Choroid plexus epithelial cell (primary cell): ENCODE measurements around the gene CTBP2.

Experiments
- DNase-seq: peaks from one replicate; pipeline ENCODE4 v3.0.0-alpha.2; 2010; ENCODE audit warnings: low read depth
- H3K4me3 ChIP-seq: 2 replicates; pipeline ENCODE4 v1.5.1; 2011; ENCODE audit warnings: low read depth, mild to moderate bottlenecking, control low read depth, low read length, moderate library complexity
- TF ChIP-seq, protein P1 (sequence below): conservative IDR thresholded peaks from 2 replicates; pipeline ENCODE4 v1.5.1; 2011; ENCODE audit warnings: low read depth, mild to moderate bottlenecking, control low read depth, inconsistent platforms, low read length, moderate library complexity

Gene CTBP2

DNA sequence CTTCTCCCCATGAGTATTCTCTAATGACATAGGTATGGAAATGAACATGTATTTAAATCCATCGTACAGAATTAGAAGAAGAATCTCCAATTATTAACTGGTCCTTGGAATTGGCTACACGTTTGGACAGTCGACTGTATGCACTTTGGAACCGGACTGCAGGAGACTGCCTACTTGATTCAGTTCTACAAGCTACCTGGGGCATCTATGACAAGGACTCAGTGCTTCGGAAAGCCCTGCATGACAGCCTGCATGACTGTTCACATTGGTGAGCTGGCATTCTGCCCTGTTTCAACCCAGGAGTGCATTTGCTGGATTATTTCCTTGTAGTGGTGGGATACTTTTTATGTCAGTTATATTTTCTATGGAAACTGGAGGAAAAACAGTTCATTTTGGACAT, 186.2 kb downstream of the CTBP2 start:
- TF ChIP-seq, protein P1, sequence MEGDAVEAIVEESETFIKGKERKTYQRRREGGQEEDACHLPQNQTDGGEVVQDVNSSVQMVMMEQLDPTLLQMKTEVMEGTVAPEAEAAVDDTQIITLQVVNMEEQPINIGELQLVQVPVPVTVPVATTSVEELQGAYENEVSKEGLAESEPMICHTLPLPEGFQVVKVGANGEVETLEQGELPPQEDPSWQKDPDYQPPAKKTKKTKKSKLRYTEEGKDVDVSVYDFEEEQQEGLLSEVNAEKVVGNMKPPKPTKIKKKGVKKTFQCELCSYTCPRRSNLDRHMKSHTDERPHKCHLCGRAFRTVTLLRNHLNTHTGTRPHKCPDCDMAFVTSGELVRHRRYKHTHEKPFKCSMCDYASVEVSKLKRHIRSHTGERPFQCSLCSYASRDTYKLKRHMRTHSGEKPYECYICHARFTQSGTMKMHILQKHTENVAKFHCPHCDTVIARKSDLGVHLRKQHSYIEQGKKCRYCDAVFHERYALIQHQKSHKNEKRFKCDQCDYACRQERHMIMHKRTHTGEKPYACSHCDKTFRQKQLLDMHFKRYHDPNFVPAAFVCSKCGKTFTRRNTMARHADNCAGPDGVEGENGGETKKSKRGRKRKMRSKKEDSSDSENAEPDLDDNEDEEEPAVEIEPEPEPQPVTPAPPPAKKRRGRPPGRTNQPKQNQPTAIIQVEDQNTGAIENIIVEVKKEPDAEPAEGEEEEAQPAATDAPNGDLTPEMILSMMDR, result no peak
- no peak for DNase-seq
- no peak overlapping the region for H3K4me3 ChIP-seq

DNA sequence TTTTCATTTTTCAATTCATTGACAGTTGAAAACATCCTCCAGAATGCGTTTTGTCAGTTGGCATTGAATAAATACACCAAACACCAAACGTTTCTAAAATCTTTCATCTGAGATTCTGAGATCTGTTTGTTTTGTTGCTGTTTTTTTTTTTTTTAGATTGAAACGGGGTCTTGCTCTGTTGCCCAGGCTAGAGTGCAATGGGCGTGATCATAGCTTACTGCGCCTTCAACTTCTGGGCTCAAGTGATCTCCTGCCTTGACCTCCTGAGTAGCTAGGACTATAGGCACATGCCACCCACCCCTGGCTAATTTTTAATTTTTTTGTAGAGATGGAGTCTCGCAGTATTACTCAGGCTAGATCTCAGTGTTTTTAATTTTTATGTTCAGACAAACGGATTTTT, 187.7 kb downstream of the CTBP2 start:
- TF ChIP-seq, protein P1, result no peak
- no peak for DNase-seq
- no peak overlapping the region for H3K4me3 ChIP-seq

DNA sequence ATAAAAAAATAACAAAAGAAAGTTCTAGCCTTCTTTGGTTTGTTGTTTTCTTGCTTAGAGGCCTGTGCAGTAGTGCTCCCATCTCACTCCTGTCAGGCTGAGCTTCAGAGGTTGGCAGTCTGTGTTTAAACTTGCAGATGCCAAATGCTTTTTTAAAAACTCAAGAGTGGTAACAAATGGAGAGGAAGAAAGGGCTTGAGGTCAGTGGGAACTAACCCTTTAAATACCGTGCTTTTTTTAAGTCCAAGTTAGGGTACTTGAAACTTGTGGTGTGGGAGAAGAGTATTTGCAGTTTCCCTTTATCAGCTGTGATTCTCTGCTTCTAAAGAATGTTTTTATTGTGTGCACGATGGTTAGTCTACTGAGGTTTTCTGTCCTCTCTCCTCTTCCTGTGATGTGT, 189.1 kb downstream of the CTBP2 start:
- H3K4me3 ChIP-seq, result no peak overlapping the region
- TF ChIP-seq, protein P1, result no peak
- no peak for DNase-seq

DNA sequence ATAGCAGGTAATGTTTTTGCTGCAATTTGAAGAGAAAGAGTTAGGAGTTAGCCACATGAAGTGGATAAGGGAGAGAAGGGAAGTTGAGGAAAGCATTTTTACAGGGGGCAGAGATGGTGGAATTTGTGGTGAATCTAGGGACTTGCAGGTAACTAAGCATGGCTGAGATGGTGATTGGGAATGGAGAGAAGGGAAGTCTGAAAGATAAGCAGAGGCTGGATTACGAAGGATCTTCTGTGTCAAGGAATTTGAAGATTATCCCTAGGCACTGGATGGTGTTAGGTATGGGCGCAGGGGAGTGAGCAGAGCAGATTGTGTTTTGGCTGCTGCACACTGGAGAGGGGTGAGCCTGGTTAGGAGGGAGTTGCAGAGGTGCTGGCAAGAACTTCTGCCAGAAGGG, 193.1 kb downstream of the CTBP2 start:
- H3K4me3 ChIP-seq, result no peak overlapping the region
- no peak for DNase-seq
- TF ChIP-seq, protein P1, result no peak

DNA sequence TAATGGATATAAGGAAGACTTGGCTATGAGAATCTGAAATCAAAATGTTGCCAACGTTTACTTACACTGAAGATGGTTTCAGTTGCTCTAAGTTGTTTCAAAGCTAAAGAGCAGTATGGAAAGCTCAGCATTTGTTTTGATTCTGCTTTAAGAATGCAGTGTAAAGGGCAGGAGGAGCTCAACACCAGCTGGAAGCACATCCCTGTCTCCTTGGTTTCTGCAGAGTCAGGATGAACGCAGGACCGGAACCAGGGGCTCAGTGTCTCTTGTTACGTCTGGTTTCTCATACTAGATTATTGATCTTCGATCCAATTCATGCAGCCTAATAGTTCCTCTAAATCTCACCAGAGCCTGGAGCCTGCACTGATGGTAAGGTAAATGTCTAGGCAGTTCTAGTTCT, 194.4 kb downstream of the CTBP2 start:
- peak; percentile 46 for DNase-seq
- no peak overlapping the region for H3K4me3 ChIP-seq
- TF ChIP-seq, protein P1, result no peak

DNA sequence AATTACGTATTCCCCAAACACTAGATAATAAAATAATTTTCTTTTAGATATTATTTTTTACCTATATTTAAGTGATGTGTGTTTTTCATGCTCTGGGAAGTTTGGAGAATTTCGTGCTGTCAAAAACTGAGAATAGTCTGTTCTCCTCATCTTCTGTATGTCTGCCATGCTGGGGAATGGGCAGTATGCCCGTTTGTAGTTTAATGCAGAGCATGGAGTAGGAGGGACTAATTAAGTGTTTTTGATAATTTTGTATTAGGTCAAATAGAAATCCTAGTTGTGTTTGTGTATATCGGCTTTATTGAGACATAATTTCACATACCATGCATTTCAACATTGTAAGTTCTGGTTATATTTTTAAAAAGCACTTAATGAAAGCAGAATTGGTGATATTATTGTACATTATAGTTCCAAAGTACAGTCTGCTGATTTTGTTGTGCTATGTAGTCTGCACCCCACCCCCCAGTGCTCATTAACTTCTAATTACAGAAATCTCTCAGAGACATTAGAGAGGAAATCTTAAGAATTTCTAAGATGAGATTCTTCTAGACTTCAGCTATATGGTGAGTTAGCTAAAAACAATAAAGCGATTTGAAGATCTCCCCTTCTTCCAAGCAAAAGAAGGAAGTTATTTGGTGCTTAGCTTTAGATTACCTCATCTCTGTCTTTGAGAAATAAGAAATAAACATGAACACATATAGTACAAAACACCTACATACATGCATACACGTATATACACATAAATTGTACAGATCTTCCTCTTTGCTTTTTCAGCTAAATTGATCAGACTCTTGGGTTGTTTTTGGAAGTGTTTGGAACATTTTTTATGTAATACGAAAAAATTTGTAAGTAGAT, 196.3 kb downstream of the CTBP2 start:
- H3K4me3 ChIP-seq, result no peak overlapping the region
- no peak for DNase-seq
- TF ChIP-seq, protein P1, result no peak

DNA sequence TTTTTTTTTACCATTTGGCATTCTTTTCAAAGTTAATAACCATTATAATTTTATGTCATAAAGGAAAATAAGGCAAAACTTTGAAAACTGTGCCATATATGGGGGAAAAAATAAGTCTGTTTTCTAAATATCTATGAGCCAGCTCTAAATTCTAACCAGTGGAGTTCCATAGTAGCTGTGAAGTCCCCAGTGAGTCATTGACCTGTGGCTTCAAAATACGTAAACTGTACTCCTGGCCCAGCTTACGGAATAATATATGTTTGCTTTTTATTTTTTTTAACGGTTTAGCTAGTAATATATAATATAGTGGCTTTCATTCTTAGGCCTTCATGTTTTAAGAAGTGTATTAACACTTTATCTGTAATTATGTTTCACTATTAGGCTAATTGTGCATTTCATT, 197.9 kb downstream of the CTBP2 start:
- peak; percentile 78 for DNase-seq
- TF ChIP-seq, protein P1, result no peak
- no peak overlapping the region for H3K4me3 ChIP-seq
